Measurements from ENCODE around the gene PDHX.

- TF ChIP-seq CTCF (IDR thresholded peaks at IDR 0.05) (no peak), POLR2A (IDR thresholded peaks at IDR 0.05) (no peak)
Measured at GRCh38 chr11:35007277-35007676, 90.9 kb downstream of the PDHX start.
